ENCODE results near the gene HIRIP3.

GRCh38 chr16:30006659-30007377, 11.4 kb upstream of the HIRIP3 start:
- no peak for TF ChIP-seq CTCF (IDR thresholded peaks at IDR 0.05)
- TF ChIP-seq ZFX (IDR thresholded peaks at IDR 0.05; ENCODE audit: borderline replicate concordance), result no peak

All from 22Rv1 (cell line).